ENCODE results near the gene RASSF7. TPM values are rescaled to one million over a fixed set of nuclear protein-coding genes. Genes with fewer than 3 reads are reported as not detected.

Gene RASSF7
- total and polyA plus RNA-seq, 2 donors from 2014 or later, result 106 to 108 TPM

DNA sequence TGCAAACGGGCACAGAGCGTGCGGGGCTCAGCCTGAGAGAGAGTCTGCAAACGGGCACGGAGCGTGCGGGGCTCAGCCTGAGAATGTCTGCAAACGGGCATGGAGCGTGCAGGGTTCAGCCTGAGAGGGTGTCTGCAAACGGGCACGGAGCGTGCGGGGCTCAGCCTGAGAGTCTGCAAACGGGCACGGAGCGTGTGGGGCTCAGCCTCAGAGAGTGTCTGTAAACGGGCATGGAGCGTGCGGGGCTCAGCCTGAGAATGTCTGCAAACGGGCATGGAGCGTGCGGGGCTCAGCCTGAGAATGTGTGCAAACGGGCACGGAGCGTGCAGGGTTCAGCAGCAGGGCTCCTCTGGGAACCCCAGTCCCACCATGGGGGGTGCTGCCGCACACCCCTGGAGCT, 29.0 kb downstream of the RASSF7 start:
- TF ChIP-seq, protein P1, sequence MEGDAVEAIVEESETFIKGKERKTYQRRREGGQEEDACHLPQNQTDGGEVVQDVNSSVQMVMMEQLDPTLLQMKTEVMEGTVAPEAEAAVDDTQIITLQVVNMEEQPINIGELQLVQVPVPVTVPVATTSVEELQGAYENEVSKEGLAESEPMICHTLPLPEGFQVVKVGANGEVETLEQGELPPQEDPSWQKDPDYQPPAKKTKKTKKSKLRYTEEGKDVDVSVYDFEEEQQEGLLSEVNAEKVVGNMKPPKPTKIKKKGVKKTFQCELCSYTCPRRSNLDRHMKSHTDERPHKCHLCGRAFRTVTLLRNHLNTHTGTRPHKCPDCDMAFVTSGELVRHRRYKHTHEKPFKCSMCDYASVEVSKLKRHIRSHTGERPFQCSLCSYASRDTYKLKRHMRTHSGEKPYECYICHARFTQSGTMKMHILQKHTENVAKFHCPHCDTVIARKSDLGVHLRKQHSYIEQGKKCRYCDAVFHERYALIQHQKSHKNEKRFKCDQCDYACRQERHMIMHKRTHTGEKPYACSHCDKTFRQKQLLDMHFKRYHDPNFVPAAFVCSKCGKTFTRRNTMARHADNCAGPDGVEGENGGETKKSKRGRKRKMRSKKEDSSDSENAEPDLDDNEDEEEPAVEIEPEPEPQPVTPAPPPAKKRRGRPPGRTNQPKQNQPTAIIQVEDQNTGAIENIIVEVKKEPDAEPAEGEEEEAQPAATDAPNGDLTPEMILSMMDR (IDR thresholded peaks at IDR 0.05; ENCODE audit: borderline replicate concordance, extremely low read depth, insufficient read depth), result no peak
- FAIRE-seq (no peak), DNase-seq (no peak)
- H3K4me1 ChIP-seq (ENCODE audit: control insufficient read depth in 2 of 3, insufficient read depth in 2 of 3, low read depth in 1 of 3, low read length in 3 of 3), result no peaks in the 10 kb centered on the region
- H3K27ac ChIP-seq (ENCODE audit: low read depth in 2 of 2, low read length in 2 of 2), result no peak overlapping the region
- H3K9ac ChIP-seq (ENCODE audit: low read length in 3 of 3), result no peak overlapping the region
- H3K9me3 ChIP-seq (ENCODE audit: control insufficient read depth in 2 of 3, insufficient read depth in 1 of 3, low read length in 3 of 3), result no peaks in the 10 kb centered on the region
- peaks cover 0 to 50% (median 33%) of the 10 kb centered on the region in 3 donors for H3K36me3 ChIP-seq (ENCODE audit: control insufficient read depth in 2 of 3, insufficient read depth in 3 of 3, low read length in 3 of 3)
- intact Hi-C loops (cut with DNase I), result no loop called here
- no peaks in the 10 kb centered on the region for H3K27me3 ChIP-seq (ENCODE audit: control insufficient read depth, insufficient read depth, low read length)
- no peak overlapping the region for H3K4me3 ChIP-seq (ENCODE audit: low read length in 3 of 3)

DNA sequence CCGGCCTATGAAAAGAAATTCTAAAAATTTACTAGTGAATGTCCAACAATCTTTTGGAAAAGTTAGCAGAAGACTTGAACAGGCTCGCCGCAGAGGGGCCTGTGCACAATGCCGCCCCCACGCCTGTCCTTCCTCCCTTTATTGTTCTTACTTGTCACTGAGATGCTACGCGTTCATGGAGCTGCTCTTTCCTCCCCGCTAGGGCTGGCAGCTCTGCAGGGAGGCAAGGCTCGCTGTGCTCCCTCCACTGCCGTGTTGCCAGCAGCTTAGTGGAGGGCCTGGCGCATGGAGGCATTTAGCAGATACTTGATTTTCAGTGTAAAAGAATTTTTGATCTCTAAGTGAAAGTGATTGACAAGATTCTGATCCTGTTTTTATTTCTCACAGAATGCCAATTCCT, 30.2 kb downstream of the RASSF7 start:
- no peaks in the 10 kb centered on the region for H3K9me3 ChIP-seq (ENCODE audit: control insufficient read depth in 2 of 3, insufficient read depth in 1 of 3, low read length in 3 of 3)
- DNase-seq, result no peak
- TF ChIP-seq, protein P1 (IDR thresholded peaks at IDR 0.05; ENCODE audit: borderline replicate concordance, extremely low read depth, insufficient read depth), result no peak
- H3K36me3 ChIP-seq (ENCODE audit: control insufficient read depth in 2 of 3, insufficient read depth in 3 of 3, low read length in 3 of 3), result peaks cover 0 to 56% (median 33%) of the 10 kb centered on the region in 3 donors
- H3K4me3 ChIP-seq (ENCODE audit: low read length in 3 of 3), result no peak overlapping the region
- no peaks in the 10 kb centered on the region for H3K27me3 ChIP-seq (ENCODE audit: control insufficient read depth, insufficient read depth, low read length)
- no peak for FAIRE-seq
- H3K9ac ChIP-seq (ENCODE audit: low read length in 3 of 3), result no peak overlapping the region
- no peak overlapping the region for H3K27ac ChIP-seq (ENCODE audit: low read depth in 2 of 2, low read length in 2 of 2)
- no peaks in the 10 kb centered on the region for H3K4me1 ChIP-seq (ENCODE audit: control insufficient read depth in 2 of 3, insufficient read depth in 2 of 3, low read depth in 1 of 3, low read length in 3 of 3)
- intact Hi-C loops (cut with DNase I), result no loop called here

DNA sequence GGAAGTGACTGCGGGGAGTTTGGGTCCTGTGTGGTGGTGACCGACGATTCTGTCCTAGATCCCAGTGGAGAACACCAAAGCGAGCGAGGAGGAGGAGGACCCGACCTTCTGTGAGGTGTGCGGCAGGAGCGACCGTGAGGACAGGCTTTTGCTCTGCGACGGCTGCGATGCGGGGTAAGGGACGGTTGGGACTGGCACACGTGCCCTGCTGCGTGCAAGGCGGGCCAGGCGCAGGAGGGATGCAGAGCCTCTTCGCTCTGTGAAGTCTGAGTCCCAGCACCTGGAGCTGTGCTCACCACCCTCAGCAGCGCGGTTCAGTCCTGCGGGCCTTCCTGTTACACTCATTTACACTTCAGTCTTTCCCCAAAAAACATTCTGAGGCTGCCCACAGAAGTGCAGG, 31.7 kb downstream of the RASSF7 start:
- no peaks in the 10 kb centered on the region for H3K9me3 ChIP-seq (ENCODE audit: control insufficient read depth in 2 of 3, insufficient read depth in 1 of 3, low read length in 3 of 3)
- no peaks in the 10 kb centered on the region for H3K4me1 ChIP-seq (ENCODE audit: control insufficient read depth in 2 of 3, insufficient read depth in 2 of 3, low read depth in 1 of 3, low read length in 3 of 3)
- no peak for DNase-seq
- no peak overlapping the region for H3K27ac ChIP-seq (ENCODE audit: low read depth in 2 of 2, low read length in 2 of 2)
- H3K4me3 ChIP-seq (ENCODE audit: low read length in 3 of 3), result no peak overlapping the region
- H3K9ac ChIP-seq (ENCODE audit: low read length in 3 of 3), result no peak overlapping the region
- TF ChIP-seq, protein P1 (IDR thresholded peaks at IDR 0.05; ENCODE audit: borderline replicate concordance, extremely low read depth, insufficient read depth), result no peak
- H3K36me3 ChIP-seq (ENCODE audit: control insufficient read depth in 2 of 3, insufficient read depth in 3 of 3, low read length in 3 of 3), result peaks cover 0 to 52% (median 31%) of the 10 kb centered on the region in 3 donors
- H3K27me3 ChIP-seq (ENCODE audit: control insufficient read depth, insufficient read depth, low read length), result no peaks in the 10 kb centered on the region
- intact Hi-C loops (cut with DNase I), result no loop called here
- no peak for FAIRE-seq

DNA sequence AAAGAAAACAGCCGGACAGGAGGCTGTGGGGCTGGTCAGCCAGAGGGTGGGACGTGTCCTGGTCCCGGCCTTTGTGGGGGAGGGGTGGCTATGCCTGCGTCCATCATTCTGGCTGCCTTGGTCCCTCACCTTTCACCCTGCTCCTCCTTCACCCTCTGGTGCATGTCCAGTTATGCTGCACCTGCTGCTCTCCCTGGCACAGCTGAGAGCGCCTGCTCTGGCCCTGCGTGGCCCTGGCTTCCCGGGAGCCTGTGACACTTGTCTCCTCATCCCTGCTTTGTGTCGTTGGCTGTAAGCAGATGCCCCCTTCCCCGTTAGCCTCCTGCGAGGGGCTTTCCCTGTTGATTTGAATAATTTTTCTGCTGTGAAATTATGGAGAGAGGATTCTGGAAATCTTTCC, 32.1 kb downstream of the RASSF7 start:
- no peak for FAIRE-seq
- TF ChIP-seq, protein P1 (IDR thresholded peaks at IDR 0.05; ENCODE audit: borderline replicate concordance, extremely low read depth, insufficient read depth), result no peak
- peaks cover 0 to 49% (median 30%) of the 10 kb centered on the region in 3 donors for H3K36me3 ChIP-seq (ENCODE audit: control insufficient read depth in 2 of 3, insufficient read depth in 3 of 3, low read length in 3 of 3)

More for the DNA sequence above, 32.1 kb downstream of the RASSF7 start:
- Histone ChIP-seq H3K9me3 (ENCODE audit: control insufficient read depth in 2 of 3, insufficient read depth in 1 of 3, low read length in 3 of 3) (no peaks in the 10 kb centered on the region), H3K9ac (ENCODE audit: low read length in 3 of 3) (no peak overlapping the region), H3K27me3 (ENCODE audit: control insufficient read depth, insufficient read depth, low read length) (no peaks in the 10 kb centered on the region), H3K4me1 (ENCODE audit: control insufficient read depth in 2 of 3, insufficient read depth in 2 of 3, low read depth in 1 of 3, low read length in 3 of 3) (no peaks in the 10 kb centered on the region), H3K4me3 (ENCODE audit: low read length in 3 of 3) (no peak overlapping the region), H3K27ac (ENCODE audit: low read depth in 2 of 2, low read length in 2 of 2) (no peak overlapping the region)
- intact Hi-C loops (cut with DNase I), result no loop called here
- no peak for DNase-seq
